Muscle layer of colon (tissue), 2 donors: ENCODE measurements around the gene PARVB.
"Not testable (repeated sequence)": the region's sequence is repeated elsewhere in the genome, so short reads cannot be mapped to it uniquely, and the experiment has no call there.

Experiments used
- H3K27ac ChIP-seq: one replicate; pipeline ENCODE4 v1.7.0; 2013; ENCODE audit warnings: low read depth, mild to moderate bottlenecking, low read length, moderate library complexity
- H3K27me3 ChIP-seq, 2 donors: one replicate each; pipeline ENCODE4 v1.7.0; 2013; ENCODE audit warnings: low read length in 2 of 2, mild to moderate bottlenecking in 2 of 2; ENCODE audit not compliant: insufficient read depth in 2 of 2, control insufficient read depth in 1 of 2
- H3K36me3 ChIP-seq: one replicate; pipeline ENCODE4 v1.7.0; 2013; ENCODE audit warnings: mild to moderate bottlenecking, low read length; ENCODE audit not compliant: insufficient read depth
- H3K4me1 ChIP-seq: one replicate; pipeline ENCODE4 v1.7.0; 2013; ENCODE audit warnings: mild to moderate bottlenecking, low read length; ENCODE audit not compliant: insufficient read depth
- H3K4me3 ChIP-seq, 2 donors: one replicate each; pipeline ENCODE4 v1.7.0; 2013; ENCODE audit warnings: low read length in 2 of 2, low read depth in 1 of 2, mild to moderate bottlenecking in 1 of 2, moderate library complexity in 1 of 2
- H3K9ac ChIP-seq: one replicate; pipeline ENCODE4 v1.7.0; 2013; ENCODE audit warnings: low read length
- H3K9me3 ChIP-seq: one replicate; pipeline ENCODE4 v1.7.0; 2013; ENCODE audit warnings: mild to moderate bottlenecking, low read length
- donor health status: abdominal sarcoma.
- donor health status: Adenocarcinoma of cecum.

PARVB gene

DNA sequence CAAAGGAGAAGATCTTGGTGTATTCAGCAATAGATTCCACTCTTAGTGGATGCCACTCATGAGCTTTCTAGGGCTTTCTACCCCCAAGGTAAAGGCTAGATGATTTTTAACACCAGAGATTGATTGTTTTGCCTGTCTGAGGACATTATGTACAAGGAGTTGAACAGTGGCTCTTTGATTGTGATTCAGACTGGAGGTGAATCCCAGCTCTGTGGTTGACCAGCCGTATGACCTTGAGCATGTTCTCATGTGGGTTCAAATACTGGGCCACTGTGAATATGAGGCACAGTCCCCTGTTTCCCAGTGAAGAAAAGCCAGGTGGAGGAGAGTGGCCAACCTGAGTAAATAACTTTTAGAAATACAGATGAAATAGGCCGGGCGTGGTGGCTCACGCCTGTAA, 24.0 kb upstream of the PARVB start:
- Histone ChIP-seq H3K36me3 (peaks cover 25% of the 10 kb centered on the region), H3K27me3 (no peaks in the 10 kb centered on the region), H3K4me3 (no peak overlapping the region), H3K9me3 (no peaks in the 10 kb centered on the region), H3K9ac (no peak overlapping the region), H3K27ac (no peak overlapping the region), H3K4me1 (no peaks in the 10 kb centered on the region)

- Histone ChIP-seq H3K4me1 (no peaks in the 10 kb centered on the region), H3K9ac (no peak overlapping the region), H3K4me3 (no peak overlapping the region)
Measured at GRCh38 chr22:44001521-44001920, 22.6 kb upstream of the PARVB start.

GRCh38 chr22:44002324-44002723, 21.8 kb upstream of the PARVB start:
- no peak overlapping the region for H3K27ac ChIP-seq
- no peaks in the 10 kb centered on the region for H3K27me3 ChIP-seq
- no peaks in the 10 kb centered on the region for H3K9me3 ChIP-seq
- no peaks in the 10 kb centered on the region for H3K4me1 ChIP-seq
- H3K4me3 ChIP-seq = no peak overlapping the region
- H3K9ac ChIP-seq = no peak overlapping the region
- peaks cover 14% of the 10 kb centered on the region for H3K36me3 ChIP-seq

More at GRCh38 chr22:44001521-44001920, 22.6 kb upstream of the PARVB start:
- Histone ChIP-seq H3K27ac (no peak overlapping the region), H3K36me3 (peaks cover 22% of the 10 kb centered on the region), H3K27me3 (no peaks in the 10 kb centered on the region), H3K9me3 (no peaks in the 10 kb centered on the region)

- H3K4me1 ChIP-seq = no peaks in the 10 kb centered on the region
- H3K4me3 ChIP-seq = no peak overlapping the region
- H3K27ac ChIP-seq = no peak overlapping the region
Measured at GRCh38 chr22:44002997-44003396, 21.1 kb upstream of the PARVB start.

GRCh38 chr22:44003405-44004103, 20.5 kb upstream of the PARVB start:
- Histone ChIP-seq H3K27ac (no peak overlapping the region), H3K9ac (no peak overlapping the region)

More at GRCh38 chr22:44002997-44003396, 21.1 kb upstream of the PARVB start:
- H3K9ac ChIP-seq = no peak overlapping the region
- no peaks in the 10 kb centered on the region for H3K9me3 ChIP-seq
- H3K27me3 ChIP-seq = no peaks in the 10 kb centered on the region
- peaks cover 10% of the 10 kb centered on the region for H3K36me3 ChIP-seq

GRCh38 chr22:44004104-44004460, 20.0 kb upstream of the PARVB start:
- no peaks in the 10 kb centered on the region for H3K36me3 ChIP-seq
- H3K9ac ChIP-seq = no peak overlapping the region
- no peaks in the 10 kb centered on the region for H3K9me3 ChIP-seq
- no peaks in the 10 kb centered on the region for H3K4me1 ChIP-seq
- no peak overlapping the region for H3K4me3 ChIP-seq
- no peaks in the 10 kb centered on the region for H3K27me3 ChIP-seq
- no peak overlapping the region for H3K27ac ChIP-seq

More at GRCh38 chr22:44003405-44004103, 20.5 kb upstream of the PARVB start:
- Histone ChIP-seq H3K36me3 (peaks cover 5% of the 10 kb centered on the region), H3K27me3 (no peaks in the 10 kb centered on the region), H3K9me3 (no peaks in the 10 kb centered on the region), H3K4me1 (no peaks in the 10 kb centered on the region), H3K4me3 (no peak overlapping the region)

DNA sequence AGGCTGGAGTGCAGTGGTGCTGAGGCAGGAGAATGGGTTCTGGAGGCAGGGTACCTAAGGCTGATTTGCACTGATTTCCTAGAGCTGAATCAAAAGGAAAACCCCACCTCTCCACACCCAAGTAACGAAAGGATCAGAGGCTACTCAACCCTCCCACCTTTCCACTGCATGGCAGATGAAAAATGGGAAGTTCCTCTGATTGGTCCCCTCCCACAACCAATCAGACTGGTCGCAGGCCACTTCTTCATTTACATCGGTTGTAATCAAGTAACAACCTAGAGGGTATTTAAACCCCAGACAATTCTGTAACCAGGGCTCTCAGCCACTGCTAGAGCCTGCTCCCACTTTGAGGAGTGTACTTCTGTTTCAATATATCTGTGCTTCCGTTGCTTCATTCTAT, 18.6 kb upstream of the PARVB start:
- Histone ChIP-seq H3K27ac (no peak overlapping the region), H3K9me3 (no peaks in the 10 kb centered on the region), H3K4me1 (no peaks in the 10 kb centered on the region), H3K27me3 (no peaks in the 10 kb centered on the region), H3K4me3 (no peak overlapping the region), H3K9ac (no peak overlapping the region), H3K36me3 (no peaks in the 10 kb centered on the region)

DNA sequence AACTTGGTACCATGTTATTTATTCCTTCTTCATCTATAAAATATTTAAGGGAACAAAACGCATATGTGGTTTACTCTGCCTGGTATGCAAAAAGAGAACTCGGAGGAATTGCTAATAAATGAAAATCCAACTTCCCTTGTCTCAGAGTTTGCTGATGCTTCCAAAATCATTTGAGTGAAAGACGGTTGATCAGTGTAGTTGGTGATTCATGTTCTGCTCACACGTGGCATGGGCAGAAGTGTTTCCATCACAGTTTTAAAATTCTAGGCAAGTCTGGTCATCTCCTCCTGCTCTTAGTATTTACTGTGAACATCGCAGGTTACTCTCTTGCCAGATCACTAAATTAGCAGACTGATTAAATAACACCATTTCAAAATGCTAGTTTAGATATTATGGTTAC, 11.9 kb upstream of the PARVB start:
- H3K36me3 ChIP-seq = no peaks in the 10 kb centered on the region
- H3K9ac ChIP-seq = no peak overlapping the region
- no peak overlapping the region for H3K27ac ChIP-seq
- H3K4me3 ChIP-seq = no peak overlapping the region
- H3K27me3 ChIP-seq = no peaks in the 10 kb centered on the region
- no peaks in the 10 kb centered on the region for H3K4me1 ChIP-seq
- no peaks in the 10 kb centered on the region for H3K9me3 ChIP-seq

DNA sequence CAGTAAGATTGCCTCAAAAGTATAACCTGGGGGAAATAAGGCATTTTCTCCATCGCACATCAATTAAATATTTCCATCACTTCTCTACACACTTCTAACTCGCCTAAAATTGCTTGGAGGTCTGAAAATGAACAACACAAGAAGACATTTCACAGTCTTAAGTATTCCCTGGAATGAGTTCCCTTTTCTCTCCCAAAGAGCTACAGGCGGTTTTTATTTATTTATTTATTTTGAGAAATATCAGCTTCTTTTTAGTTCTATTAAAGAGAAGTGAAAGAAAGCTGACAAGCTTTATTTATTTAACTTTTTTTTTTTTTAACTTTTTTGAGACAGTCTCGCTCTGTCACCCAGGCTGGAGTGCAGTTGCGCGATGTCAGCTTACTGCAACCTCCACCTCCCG, 11.5 kb upstream of the PARVB start:
- Histone ChIP-seq H3K4me3 (no peak overlapping the region), H3K9me3 (no peaks in the 10 kb centered on the region), H3K27ac (no peak overlapping the region), H3K27me3 (no peaks in the 10 kb centered on the region), H3K4me1 (no peaks in the 10 kb centered on the region), H3K36me3 (no peaks in the 10 kb centered on the region), H3K9ac (no peak overlapping the region)

DNA sequence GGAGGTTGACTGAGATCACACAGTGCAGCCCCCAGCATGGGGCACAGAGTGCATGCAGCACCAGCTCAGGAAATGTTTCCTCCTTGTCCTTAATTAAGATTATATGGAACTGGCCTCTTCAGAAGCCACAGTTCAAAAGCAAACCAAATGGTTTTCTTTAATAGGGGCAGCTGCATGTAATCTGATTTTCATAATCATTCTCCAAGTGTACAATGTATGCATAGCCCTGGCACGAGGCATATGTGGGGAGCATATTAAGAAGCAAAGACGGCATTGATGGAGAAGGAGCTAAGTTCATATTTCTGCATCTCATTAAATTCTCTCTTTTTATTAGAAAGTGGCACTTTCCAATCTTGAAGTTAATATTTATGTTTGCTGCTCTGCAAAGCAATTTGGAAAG, 9.9 kb upstream of the PARVB start:
- Histone ChIP-seq H3K9me3 (no peaks in the 10 kb centered on the region), H3K9ac (no peak overlapping the region), H3K36me3 (no peaks in the 10 kb centered on the region), H3K4me3 (no peak overlapping the region), H3K27ac (no peak overlapping the region), H3K27me3 (no peaks in the 10 kb centered on the region), H3K4me1 (no peaks in the 10 kb centered on the region)

- not testable (repeated sequence) for H3K4me1 ChIP-seq, H3K27me3 ChIP-seq, H3K36me3 ChIP-seq, H3K9ac ChIP-seq, H3K4me3 ChIP-seq, H3K27ac ChIP-seq, H3K9me3 ChIP-seq
Measured at GRCh38 chr22:44016586-44016985, 7.5 kb upstream of the PARVB start.

GRCh38 chr22:44018594-44018993, 5.5 kb upstream of the PARVB start:
- no peak overlapping the region for H3K9ac ChIP-seq

More at GRCh38 chr22:44018594-44018993, 5.5 kb upstream of the PARVB start:
- Histone ChIP-seq H3K27me3 (no peaks in the 10 kb centered on the region), H3K27ac (no peak overlapping the region), H3K36me3 (no peaks in the 10 kb centered on the region), H3K4me1 (no peaks in the 10 kb centered on the region), H3K9me3 (no peaks in the 10 kb centered on the region), H3K4me3 (no peak overlapping the region)
